HPDE6-E6E7 (cell line): ENCODE data around the gene ZNF816.
A peak's percentile ranks its signal among the peaks of the same experiment; 100 is the strongest.
"Not testable (repeated sequence)": the region's sequence is repeated elsewhere in the genome, so short reads cannot be mapped to it uniquely, and the experiment has no call there.

Source experiments
- DNase-seq: peaks from one replicate; pipeline ENCODE4 v3.0.0; 2011; ENCODE audit warnings: missing footprints; ENCODE audit errors: extremely low spot score

ZNF816 gene

GRCh38 chr19:52962394-52963246 lies at the start of gene ZNF816:
TSS of gene ZNF816 (minus strand) at chr19:52962881. CDS start at chr19:52956089, 6,792 bp downstream.
- peak; percentile 94 for DNase-seq

- no peak for DNase-seq
These were observed 49.3 kb upstream of the ZNF816 start for GRCh38 chr19:53012006-53012405.

- no peak for DNase-seq
These were observed 47.8 kb upstream of the ZNF816 start for GRCh38 chr19:53010494-53010893.

GRCh38 chr19:53008061-53008778 lies 45.5 kb upstream of the ZNF816 start:
- no peak for DNase-seq

- DNase-seq, result no peak
These were observed 44.9 kb upstream of the ZNF816 start for GRCh38 chr19:53007606-53008005.

- no peak for DNase-seq
These were observed 44.5 kb upstream of the ZNF816 start for GRCh38 chr19:53007200-53007599.

- DNase-seq, result no peak
These were observed 41.6 kb upstream of the ZNF816 start for GRCh38 chr19:53004242-53004641.

GRCh38 chr19:53002479-53002878 lies 39.8 kb upstream of the ZNF816 start:
- no peak for DNase-seq

- DNase-seq, result no peak
These were observed 35.3 kb upstream of the ZNF816 start for GRCh38 chr19:52997975-52998374.

- no peak for DNase-seq
These were observed 33.0 kb upstream of the ZNF816 start for GRCh38 chr19:52995711-52996110.

GRCh38 chr19:52993342-52994178 lies 30.9 kb upstream of the ZNF816 start:
- DNase-seq, result peak; percentile 58

GRCh38 chr19:52992109-52993004 lies 29.7 kb upstream of the ZNF816 start:
- DNase-seq, result no peak

- DNase-seq, result peak; percentile 43
These were observed 28.8 kb upstream of the ZNF816 start for GRCh38 chr19:52991484-52991883.

- DNase-seq, result peak; percentile 15
These were observed 28.2 kb upstream of the ZNF816 start for GRCh38 chr19:52990759-52991418.

- no peak for DNase-seq
These were observed 25.8 kb upstream of the ZNF816 start for GRCh38 chr19:52988506-52988905.

GRCh38 chr19:52987221-52987620 lies 24.5 kb upstream of the ZNF816 start:
- no peak for DNase-seq

- not testable (repeated sequence) for DNase-seq
These were observed 20.5 kb upstream of the ZNF816 start for GRCh38 chr19:52983167-52983566.

GRCh38 chr19:52981329-52981728 lies 18.6 kb upstream of the ZNF816 start:
- DNase-seq, result no peak

- no peak for DNase-seq
These were observed 5.1 kb upstream of the ZNF816 start for GRCh38 chr19:52967772-52968171.

GRCh38 chr19:52963247-52963618 lies 552 bp upstream of the ZNF816 start:
- DNase-seq, result no peak

GRCh38 chr19:52961981-52962380 lies 700 bp downstream of the ZNF816 start:
- no peak for DNase-seq
